Retinal pigment epithelial cell (primary cell): ENCODE data around the gene PET100.

Experiments used
- DNase-seq: peaks from one replicate; pipeline ENCODE4 v3.0.0-alpha.2; 2010; ENCODE audit warnings: low read depth
- H3K4me3 ChIP-seq: 2 replicates; pipeline ENCODE4 v1.5.1; 2011; ENCODE audit warnings: mild to moderate bottlenecking, low read length, control low read depth, moderate library complexity
- TF ChIP-seq, protein P1 (sequence below): conservative IDR thresholded peaks from 2 replicates; pipeline ENCODE4 v1.5.1; 2011; ENCODE audit warnings: low read depth, low read length, control low read depth, inconsistent platforms

Gene PET100

DNA sequence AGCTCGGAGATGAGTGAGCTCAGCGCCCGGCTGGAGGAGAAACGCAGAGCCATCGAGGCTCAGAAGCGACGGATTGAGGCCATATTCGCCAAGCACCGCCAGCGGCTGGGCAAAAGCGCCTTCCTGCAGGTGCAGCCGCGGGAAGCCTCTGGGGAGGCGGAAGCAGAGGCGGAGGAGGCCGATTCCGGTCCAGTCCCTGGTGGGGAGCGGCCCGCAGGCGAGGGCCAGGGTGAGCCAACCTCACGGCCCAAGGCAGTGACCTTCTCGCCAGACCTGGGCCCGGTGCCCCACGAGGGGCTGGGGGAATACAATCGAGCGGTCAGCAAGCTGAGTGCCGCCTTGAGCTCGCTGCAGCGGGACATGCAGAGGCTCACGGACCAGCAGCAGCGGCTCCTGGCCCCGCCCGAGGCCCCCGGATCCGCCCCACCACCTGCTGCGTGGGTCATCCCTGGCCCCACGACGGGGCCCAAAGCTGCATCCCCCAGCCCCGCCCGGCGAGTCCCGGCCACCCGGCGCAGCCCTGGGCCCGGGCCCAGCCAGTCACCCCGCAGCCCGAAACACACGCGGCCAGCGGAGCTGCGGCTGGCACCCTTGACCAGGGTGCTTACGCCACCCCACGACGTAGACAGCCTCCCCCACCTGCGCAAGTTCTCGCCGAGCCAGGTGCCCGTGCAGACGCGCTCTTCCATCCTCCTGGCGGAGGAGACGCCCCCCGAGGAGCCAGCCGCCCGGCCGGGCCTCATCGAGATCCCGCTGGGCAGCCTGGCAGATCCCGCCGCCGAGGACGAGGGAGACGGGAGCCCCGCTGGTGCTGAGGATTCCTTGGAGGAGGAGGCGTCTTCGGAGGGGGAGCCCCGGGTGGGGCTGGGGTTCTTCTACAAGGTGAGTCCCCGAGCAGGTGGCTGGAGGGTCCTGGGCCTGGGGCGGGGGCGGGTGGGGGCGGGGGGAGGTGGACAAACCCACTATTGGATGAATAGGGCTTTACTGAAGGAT lies 17.0 kb upstream of the PET100 start:
- DNase-seq, result no peak
- no peak overlapping the region for H3K4me3 ChIP-seq
- TF ChIP-seq, protein P1, sequence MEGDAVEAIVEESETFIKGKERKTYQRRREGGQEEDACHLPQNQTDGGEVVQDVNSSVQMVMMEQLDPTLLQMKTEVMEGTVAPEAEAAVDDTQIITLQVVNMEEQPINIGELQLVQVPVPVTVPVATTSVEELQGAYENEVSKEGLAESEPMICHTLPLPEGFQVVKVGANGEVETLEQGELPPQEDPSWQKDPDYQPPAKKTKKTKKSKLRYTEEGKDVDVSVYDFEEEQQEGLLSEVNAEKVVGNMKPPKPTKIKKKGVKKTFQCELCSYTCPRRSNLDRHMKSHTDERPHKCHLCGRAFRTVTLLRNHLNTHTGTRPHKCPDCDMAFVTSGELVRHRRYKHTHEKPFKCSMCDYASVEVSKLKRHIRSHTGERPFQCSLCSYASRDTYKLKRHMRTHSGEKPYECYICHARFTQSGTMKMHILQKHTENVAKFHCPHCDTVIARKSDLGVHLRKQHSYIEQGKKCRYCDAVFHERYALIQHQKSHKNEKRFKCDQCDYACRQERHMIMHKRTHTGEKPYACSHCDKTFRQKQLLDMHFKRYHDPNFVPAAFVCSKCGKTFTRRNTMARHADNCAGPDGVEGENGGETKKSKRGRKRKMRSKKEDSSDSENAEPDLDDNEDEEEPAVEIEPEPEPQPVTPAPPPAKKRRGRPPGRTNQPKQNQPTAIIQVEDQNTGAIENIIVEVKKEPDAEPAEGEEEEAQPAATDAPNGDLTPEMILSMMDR, result no peak

- TF ChIP-seq, protein P1, result no peak
- DNase-seq, result no peak
- no peak overlapping the region for H3K4me3 ChIP-seq
Measured at GRCh38 chr19:7614859-7615741, 14.5 kb upstream of the PET100 start.

- TF ChIP-seq, protein P1, result no peak
- no peak for DNase-seq
- H3K4me3 ChIP-seq, result no peak overlapping the region
Measured at GRCh38 chr19:7617172-7617571, 12.4 kb upstream of the PET100 start.

- DNase-seq, result no peak
- TF ChIP-seq, protein P1, result no peak
- H3K4me3 ChIP-seq, result no peak overlapping the region
Measured at GRCh38 chr19:7617735-7618134, 11.9 kb upstream of the PET100 start.

- TF ChIP-seq, protein P1, result no peak
- H3K4me3 ChIP-seq, result no peak overlapping the region
- DNase-seq, result no peak
Measured at GRCh38 chr19:7618348-7618747, 11.2 kb upstream of the PET100 start.

GRCh38 chr19:7618771-7619510 lies 10.7 kb upstream of the PET100 start:
- TF ChIP-seq, protein P1, result no peak
- no peak overlapping the region for H3K4me3 ChIP-seq
- peak; percentile 85 for DNase-seq
